A549 (cell line): ENCODE results near the gene BMERB1.
"Not testable (repeated sequence)": the region's sequence is repeated elsewhere in the genome, so short reads cannot be mapped to it uniquely, and the experiment has no call there.

Experiments used
- BHLHE40 ChIP-seq: IDR thresholded peaks from 2 replicates; pipeline ENCODE4 v1.6.1; 2012; ENCODE audit warnings: low read depth, low read length, inconsistent platforms
- CBX2 ChIP-seq: fragments of 200-600 bp; sonication (generic); IDR thresholded peaks from 2 replicates; pipeline ENCODE4 v1.6.1; 2016; ENCODE audit warnings: low read depth, mild to moderate bottlenecking, borderline replicate concordance
- EHF ChIP-seq: fragments of 250-450 bp; sonication (Bioruptor Pico); IDR thresholded peaks from 2 replicates; pipeline ENCODE4 v1.5.0; 2020; ENCODE audit warnings: mild to moderate bottlenecking
- MAZ ChIP-seq: fragments of 150-350 bp; IDR thresholded peaks from 2 replicates; pipeline ENCODE4 v1.6.1; 2014; ENCODE audit warnings: antibody characterized with exemption, low read depth, low read length, borderline replicate concordance
- MYC ChIP-seq: IDR thresholded peaks from 2 replicates; pipeline ENCODE4 v1.6.1; 2012; ENCODE audit warnings: mild to moderate bottlenecking, inconsistent platforms, low read length, improper control_type of control experiment, borderline replicate concordance
- NR3C1 ChIP-seq: fragments of >200 bp; sonication (Bioruptor Twin); formaldehyde crosslinking; IDR thresholded peaks from 3 replicates; pipeline ENCODE4 v1.6.1; 2017
- POLR2A ChIP-seq: IDR thresholded peaks from 2 replicates; pipeline ENCODE4 v1.6.1; 2012; ENCODE audit warnings: mild to moderate bottlenecking, low read length
- RCOR1 ChIP-seq: fragments of 150-350 bp; IDR thresholded peaks from 2 replicates; pipeline ENCODE4 v1.6.1; 2014; ENCODE audit warnings: antibody characterized with exemption, low read length, low read depth
- TF ChIP-seq, protein P1 (sequence below): fragments of >200 bp; sonication (Bioruptor Twin); formaldehyde crosslinking; IDR thresholded peaks from 3 replicates; pipeline ENCODE4 v1.5.1; 2016
- TF ChIP-seq, protein P2 (sequence below): fragments of 200-600 bp; sonication (generic); IDR thresholded peaks from 2 replicates; pipeline ENCODE4 v1.6.1; 2016; ENCODE audit warnings: antibody characterized with exemption, mild to moderate bottlenecking, moderate library complexity
- TF ChIP-seq, protein P3 (sequence below): fragments of >200 bp; sonication (Bioruptor Twin); formaldehyde crosslinking; IDR thresholded peaks from 2 replicates; pipeline ENCODE4 v1.6.1; 2016
- TF ChIP-seq, protein P4 (sequence below): IDR thresholded peaks from 2 replicates; pipeline ENCODE4 v1.6.1; 2012; ENCODE audit warnings: low read depth, borderline replicate concordance

DNA sequence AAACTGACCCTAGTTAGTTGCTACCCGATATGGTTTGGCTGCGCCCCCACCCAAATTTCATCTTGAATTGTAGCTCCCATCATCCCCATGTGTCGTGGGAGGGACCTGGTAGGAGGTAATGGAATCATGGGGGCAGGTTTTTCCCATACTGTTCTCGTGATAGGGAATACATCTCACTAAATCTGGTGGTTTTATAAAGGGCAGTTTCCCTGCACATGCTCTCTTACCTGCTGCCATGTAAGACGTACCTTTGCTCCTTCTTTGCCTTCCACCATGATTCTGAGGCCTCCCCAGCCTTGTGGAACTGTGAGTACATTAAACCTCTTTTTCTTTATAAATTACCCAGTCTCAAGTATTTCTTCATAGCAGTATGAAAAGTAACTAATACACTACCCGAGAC lies 46.3 kb upstream of the BMERB1 start:
- not testable (repeated sequence) for TF ChIP-seq NR3C1; MYC; BHLHE40; EHF (CRISPR knock-in tag); CBX2; POLR2A; RCOR1; MAZ
- TF ChIP-seq, protein P1, sequence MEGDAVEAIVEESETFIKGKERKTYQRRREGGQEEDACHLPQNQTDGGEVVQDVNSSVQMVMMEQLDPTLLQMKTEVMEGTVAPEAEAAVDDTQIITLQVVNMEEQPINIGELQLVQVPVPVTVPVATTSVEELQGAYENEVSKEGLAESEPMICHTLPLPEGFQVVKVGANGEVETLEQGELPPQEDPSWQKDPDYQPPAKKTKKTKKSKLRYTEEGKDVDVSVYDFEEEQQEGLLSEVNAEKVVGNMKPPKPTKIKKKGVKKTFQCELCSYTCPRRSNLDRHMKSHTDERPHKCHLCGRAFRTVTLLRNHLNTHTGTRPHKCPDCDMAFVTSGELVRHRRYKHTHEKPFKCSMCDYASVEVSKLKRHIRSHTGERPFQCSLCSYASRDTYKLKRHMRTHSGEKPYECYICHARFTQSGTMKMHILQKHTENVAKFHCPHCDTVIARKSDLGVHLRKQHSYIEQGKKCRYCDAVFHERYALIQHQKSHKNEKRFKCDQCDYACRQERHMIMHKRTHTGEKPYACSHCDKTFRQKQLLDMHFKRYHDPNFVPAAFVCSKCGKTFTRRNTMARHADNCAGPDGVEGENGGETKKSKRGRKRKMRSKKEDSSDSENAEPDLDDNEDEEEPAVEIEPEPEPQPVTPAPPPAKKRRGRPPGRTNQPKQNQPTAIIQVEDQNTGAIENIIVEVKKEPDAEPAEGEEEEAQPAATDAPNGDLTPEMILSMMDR, result not testable (repeated sequence)
- TF ChIP-seq, protein P2, sequence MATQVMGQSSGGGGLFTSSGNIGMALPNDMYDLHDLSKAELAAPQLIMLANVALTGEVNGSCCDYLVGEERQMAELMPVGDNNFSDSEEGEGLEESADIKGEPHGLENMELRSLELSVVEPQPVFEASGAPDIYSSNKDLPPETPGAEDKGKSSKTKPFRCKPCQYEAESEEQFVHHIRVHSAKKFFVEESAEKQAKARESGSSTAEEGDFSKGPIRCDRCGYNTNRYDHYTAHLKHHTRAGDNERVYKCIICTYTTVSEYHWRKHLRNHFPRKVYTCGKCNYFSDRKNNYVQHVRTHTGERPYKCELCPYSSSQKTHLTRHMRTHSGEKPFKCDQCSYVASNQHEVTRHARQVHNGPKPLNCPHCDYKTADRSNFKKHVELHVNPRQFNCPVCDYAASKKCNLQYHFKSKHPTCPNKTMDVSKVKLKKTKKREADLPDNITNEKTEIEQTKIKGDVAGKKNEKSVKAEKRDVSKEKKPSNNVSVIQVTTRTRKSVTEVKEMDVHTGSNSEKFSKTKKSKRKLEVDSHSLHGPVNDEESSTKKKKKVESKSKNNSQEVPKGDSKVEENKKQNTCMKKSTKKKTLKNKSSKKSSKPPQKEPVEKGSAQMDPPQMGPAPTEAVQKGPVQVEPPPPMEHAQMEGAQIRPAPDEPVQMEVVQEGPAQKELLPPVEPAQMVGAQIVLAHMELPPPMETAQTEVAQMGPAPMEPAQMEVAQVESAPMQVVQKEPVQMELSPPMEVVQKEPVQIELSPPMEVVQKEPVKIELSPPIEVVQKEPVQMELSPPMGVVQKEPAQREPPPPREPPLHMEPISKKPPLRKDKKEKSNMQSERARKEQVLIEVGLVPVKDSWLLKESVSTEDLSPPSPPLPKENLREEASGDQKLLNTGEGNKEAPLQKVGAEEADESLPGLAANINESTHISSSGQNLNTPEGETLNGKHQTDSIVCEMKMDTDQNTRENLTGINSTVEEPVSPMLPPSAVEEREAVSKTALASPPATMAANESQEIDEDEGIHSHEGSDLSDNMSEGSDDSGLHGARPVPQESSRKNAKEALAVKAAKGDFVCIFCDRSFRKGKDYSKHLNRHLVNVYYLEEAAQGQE, result not testable (repeated sequence)
- TF ChIP-seq, protein P3, sequence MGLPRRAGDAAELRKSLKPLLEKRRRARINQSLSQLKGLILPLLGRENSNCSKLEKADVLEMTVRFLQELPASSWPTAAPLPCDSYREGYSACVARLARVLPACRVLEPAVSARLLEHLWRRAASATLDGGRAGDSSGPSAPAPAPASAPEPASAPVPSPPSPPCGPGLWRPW, result not testable (repeated sequence)
- TF ChIP-seq, protein P4, sequence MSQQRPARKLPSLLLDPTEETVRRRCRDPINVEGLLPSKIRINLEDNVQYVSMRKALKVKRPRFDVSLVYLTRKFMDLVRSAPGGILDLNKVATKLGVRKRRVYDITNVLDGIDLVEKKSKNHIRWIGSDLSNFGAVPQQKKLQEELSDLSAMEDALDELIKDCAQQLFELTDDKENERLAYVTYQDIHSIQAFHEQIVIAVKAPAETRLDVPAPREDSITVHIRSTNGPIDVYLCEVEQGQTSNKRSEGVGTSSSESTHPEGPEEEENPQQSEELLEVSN, result not testable (repeated sequence)
